Vagina (tissue), 2 donors: ENCODE measurements around the gene COLEC12. TPM values are rescaled to one million over a fixed set of nuclear protein-coding genes. Genes with fewer than 3 reads are reported as not detected.
A peak's percentile ranks its signal among the peaks of the same experiment; 100 is the strongest.

Source experiments
- DNase-seq, 2 donors: peaks; one replicate each; pipeline ENCODE4 v3.0.0-alpha.2; 2017; ENCODE audit errors: extremely low spot score in 2 of 2
- H3K27ac ChIP-seq: fragments of 200-600 bp; sonication (generic); one replicate; pipeline ENCODE4 v1.5.1; 2019
- H3K27me3 ChIP-seq: fragments of 200-600 bp; sonication (generic); one replicate; pipeline ENCODE4 v1.5.1; 2019
- H3K36me3 ChIP-seq, 2 donors: fragments of 200-600 bp; sonication (generic); one replicate each; pipeline ENCODE4 v1.5.1; 2017 to 2019
- H3K4me1 ChIP-seq: fragments of 200-600 bp; sonication (generic); one replicate; pipeline ENCODE4 v1.5.1; 2019
- H3K4me3 ChIP-seq, 2 donors: fragments of 200-600 bp; sonication (generic); 1 replicate in 1 of 2; 2 replicates in 1 of 2; pipeline ENCODE4 v1.5.1; 2016 to 2019
- H3K9me3 ChIP-seq: fragments of 200-600 bp; sonication (generic); one replicate; pipeline ENCODE4 v1.5.1; 2019
- CTCF ChIP-seq, 3 experiments: fragments of 450-650 bp in 2 of 3; fragments of 200-600 bp in 1 of 3; sonication (generic) in 1 of 3; IDR thresholded peaks; one replicate each; pipeline ENCODE4 v1.5.1; 2017 to 2019; ENCODE audit warnings: antibody characterized with exemption in 3 of 3, mild to moderate bottlenecking in 2 of 3, moderate library complexity in 2 of 3
- POLR2A ChIP-seq, 2 donors: fragments of 450-650 bp; IDR thresholded peaks; one replicate each; pipeline ENCODE4 v1.6.1; 2017; ENCODE audit warnings: antibody characterized with exemption in 2 of 2, mild to moderate bottlenecking in 2 of 2, moderate library complexity in 2 of 2
- POLR2AphosphoS5 ChIP-seq, 2 donors: sonication (generic); formaldehyde crosslinking; IDR thresholded peaks; one replicate each; pipeline ENCODE4 v1.9.0; 2017; ENCODE audit warnings: antibody characterized with exemption in 2 of 2, mild to moderate bottlenecking in 2 of 2, low read depth in 1 of 2; ENCODE audit not compliant: insufficient read depth in 1 of 2
- intact Hi-C: fragments of 100-400 bp; cut with DNase I; formaldehyde crosslinking; loops from one replicate; pipeline ENCODE4 v1.15.1; 2023
- total RNA-seq: library from RNA; depleted of rRNA; stranded (reverse); fragments of >200 nt; gene quantifications from one replicate; pipeline ENCODE4 v1.2.3, GENCODE V29; 2016

COLEC12 gene
- total RNA-seq, 1 donor from 2014 or later: 18.9 TPM

GRCh38 chr18:525036-525797, 24.7 kb upstream of the COLEC12 start:
- H3K27ac ChIP-seq: no peak overlapping the region

GRCh38 chr18:524466-524865, 24.0 kb upstream of the COLEC12 start:
- Histone ChIP-seq H3K27me3 (no peaks in the 10 kb centered on the region), H3K36me3 (no peaks in the 10 kb centered on the region), H3K4me1 (peaks cover 11% of the 10 kb centered on the region), H3K27ac (peak overlapping the region; percentile 34), H3K4me3 (no peak overlapping the region), H3K9me3 (no peaks in the 10 kb centered on the region)
- intact Hi-C loops: no loop called here
- DNase-seq: no peak
- TF ChIP-seq POLR2AphosphoS5 (IDR thresholded peaks at IDR 0.05; ENCODE audit: insufficient read depth in 1 of 2, low read depth in 1 of 2) (no peak), CTCF (IDR thresholded peaks at IDR 0.05) (no peak), POLR2A (IDR thresholded peaks at IDR 0.05) (no peak)

More at GRCh38 chr18:525036-525797, 24.7 kb upstream of the COLEC12 start:
- Histone ChIP-seq H3K27me3 (no peaks in the 10 kb centered on the region), H3K9me3 (no peaks in the 10 kb centered on the region), H3K4me3 (no peak overlapping the region), H3K36me3 (no peaks in the 10 kb centered on the region), H3K4me1 (peaks cover 11% of the 10 kb centered on the region)
- no peak for DNase-seq
- intact Hi-C loops: no loop called here
- TF ChIP-seq POLR2AphosphoS5 (IDR thresholded peaks at IDR 0.05; ENCODE audit: insufficient read depth in 1 of 2, low read depth in 1 of 2): no peak
- no peak for TF ChIP-seq CTCF (IDR thresholded peaks at IDR 0.05)
- no peak for TF ChIP-seq POLR2A (IDR thresholded peaks at IDR 0.05)

- H3K4me1 ChIP-seq: peaks cover 17% of the 10 kb centered on the region
- no peak overlapping the region for H3K4me3 ChIP-seq
- no peaks in the 10 kb centered on the region for H3K36me3 ChIP-seq
- no peak for DNase-seq
- H3K27ac ChIP-seq: peak overlapping the region; percentile 34
- TF ChIP-seq POLR2AphosphoS5 (IDR thresholded peaks at IDR 0.05; ENCODE audit: insufficient read depth in 1 of 2, low read depth in 1 of 2): no peak
- no peaks in the 10 kb centered on the region for H3K27me3 ChIP-seq
- intact Hi-C loops: no loop called here
- no peaks in the 10 kb centered on the region for H3K9me3 ChIP-seq
Measured at GRCh38 chr18:523561-523960, 23.1 kb upstream of the COLEC12 start.

- no peaks in the 10 kb centered on the region for H3K27me3 ChIP-seq
- no peaks in the 10 kb centered on the region for H3K36me3 ChIP-seq
- H3K4me1 ChIP-seq: peaks cover 9% of the 10 kb centered on the region
- H3K27ac ChIP-seq: peak overlapping the region; percentile 70
- H3K4me3 ChIP-seq: no peak overlapping the region
- intact Hi-C loops: no loop called here
- peak in 1 of 2 donors; percentile 35 for TF ChIP-seq POLR2AphosphoS5 (IDR thresholded peaks at IDR 0.05; ENCODE audit: insufficient read depth in 1 of 2, low read depth in 1 of 2)
- TF ChIP-seq POLR2A (IDR thresholded peaks at IDR 0.05): no peak
- TF ChIP-seq CTCF (IDR thresholded peaks at IDR 0.05): no peak
- H3K9me3 ChIP-seq: no peaks in the 10 kb centered on the region
- no peak for DNase-seq
Measured at GRCh38 chr18:519019-519879, 18.7 kb upstream of the COLEC12 start.

GRCh38 chr18:518081-518480, 17.6 kb upstream of the COLEC12 start:
- Histone ChIP-seq H3K4me3 (no peak overlapping the region), H3K27ac (peak overlapping the region; percentile 70), H3K9me3 (no peaks in the 10 kb centered on the region), H3K36me3 (no peaks in the 10 kb centered on the region), H3K4me1 (peaks cover 9% of the 10 kb centered on the region), H3K27me3 (no peaks in the 10 kb centered on the region)
- intact Hi-C loops: no loop called here
- no peak for DNase-seq
- TF ChIP-seq POLR2A (IDR thresholded peaks at IDR 0.05) (no peak), CTCF (IDR thresholded peaks at IDR 0.05) (no peak), POLR2AphosphoS5 (IDR thresholded peaks at IDR 0.05; ENCODE audit: insufficient read depth in 1 of 2, low read depth in 1 of 2) (no peak)
